Loucy (cell line): Measurements from ENCODE around the gene ABLIM1.

Experiments
- H2AFZ ChIP-seq: fragments of 200-600 bp; sonication (generic); 2 replicates; pipeline ENCODE4 v1.6.0; 2016; ENCODE audit warnings: antibody characterized with exemption, mild to moderate bottlenecking, low read length, moderate library complexity
- H3F3A ChIP-seq: fragments of 200-600 bp; 2 replicates; pipeline ENCODE4 v1.6.0; 2016; ENCODE audit warnings: antibody characterized with exemption, low read depth, mild to moderate bottlenecking
- H3K27me3 ChIP-seq: fragments of 200-600 bp; sonication (generic); 2 replicates; pipeline ENCODE4 v1.6.1; 2014; ENCODE audit warnings: low read length, mild to moderate bottlenecking; ENCODE audit not compliant: insufficient read depth, poor library complexity, severe bottlenecking
- H3K36me3 ChIP-seq: fragments of 200-600 bp; sonication (generic); 2 replicates; pipeline ENCODE4 v1.6.1; 2016; ENCODE audit warnings: low read length; ENCODE audit not compliant: insufficient read depth
- H3K4me1 ChIP-seq: fragments of 200-600 bp; sonication (generic); 2 replicates; pipeline ENCODE4 v1.5.1; 2014; ENCODE audit warnings: low read length, mild to moderate bottlenecking; ENCODE audit not compliant: insufficient read depth, poor library complexity, severe bottlenecking
- H3K4me2 ChIP-seq: fragments of 200-600 bp; sonication (generic); 2 replicates; pipeline ENCODE4 v1.6.0; 2014; ENCODE audit warnings: antibody characterized with exemption, low read length, low read depth, mild to moderate bottlenecking; ENCODE audit not compliant: poor library complexity, severe bottlenecking
- H3K4me3 ChIP-seq: fragments of 200-600 bp; sonication (generic); 2 replicates; pipeline ENCODE4 v1.5.1; 2014; ENCODE audit warnings: low read length, mild to moderate bottlenecking, mixed read lengths; ENCODE audit not compliant: poor library complexity, severe bottlenecking
- H3K79me2 ChIP-seq: fragments of 200-600 bp; sonication (generic); 2 replicates; pipeline ENCODE4 v1.6.1; 2014; ENCODE audit warnings: low read length; ENCODE audit not compliant: insufficient read depth
- H3K9ac ChIP-seq: fragments of 200-600 bp; sonication (generic); 2 replicates; pipeline ENCODE4 v1.6.0; 2014; ENCODE audit warnings: mild to moderate bottlenecking, low read depth, low read length, moderate library complexity; ENCODE audit not compliant: poor library complexity, severe bottlenecking
- H3K9me2 ChIP-seq: fragments of 200-600 bp; sonication (generic); replicated peaks from 2 replicates; pipeline ENCODE4 v1.6.1; 2016; ENCODE audit warnings: low read depth, low read length, mixed read lengths
- H3K9me3 ChIP-seq: fragments of 200-600 bp; sonication (generic); 2 replicates; pipeline ENCODE4 v1.6.1; 2014; ENCODE audit warnings: mild to moderate bottlenecking, antibody characterized with exemption, low read length, low read depth; ENCODE audit not compliant: insufficient read depth
- H4K20me1 ChIP-seq: fragments of 200-600 bp; sonication (generic); 2 replicates; pipeline ENCODE4 v1.6.0; 2014; ENCODE audit warnings: antibody characterized with exemption, low read length, mild to moderate bottlenecking; ENCODE audit not compliant: insufficient read depth, poor library complexity, severe bottlenecking
- CTCF ChIP-seq: fragments of 200-600 bp; sonication (generic); conservative IDR thresholded peaks from 2 replicates; pipeline ENCODE4 v1.5.1; 2014; ENCODE audit warnings: mild to moderate bottlenecking, antibody characterized with exemption, low read length
- EZH2phosphoT487 ChIP-seq: fragments of 200-600 bp; IDR thresholded peaks from 2 replicates; pipeline ENCODE4 v1.6.1; 2018; ENCODE audit warnings: antibody characterized with exemption, mild to moderate bottlenecking, moderate library complexity, borderline replicate concordance

The ABLIM1 gene

GRCh38 chr10:114396464-114396863 lies 261.6 kb downstream of the ABLIM1 start:
- no peaks in the 10 kb centered on the region for H3K9me2 ChIP-seq
- H4K20me1 ChIP-seq = no peaks in the 10 kb centered on the region
- H3K9me3 ChIP-seq = no peaks in the 10 kb centered on the region
- no peaks in the 10 kb centered on the region for H3K79me2 ChIP-seq
- no peaks in the 10 kb centered on the region for H3K27me3 ChIP-seq
- TF ChIP-seq EZH2phosphoT487 (no peak), CTCF (no peak)
- H3F3A ChIP-seq = no peaks in the 10 kb centered on the region
- peak overlapping the region; percentile 25; the same call in 1 of the 2 replicates for H2AFZ ChIP-seq
- H3K4me2 ChIP-seq = no peak overlapping the region
- no peaks in the 10 kb centered on the region for H3K36me3 ChIP-seq
- H3K4me1 ChIP-seq = peaks cover 30% of the 10 kb centered on the region
- no peak overlapping the region for H3K9ac ChIP-seq
- H3K4me3 ChIP-seq = no peak overlapping the region

- Histone ChIP-seq H3K27me3 (no peaks in the 10 kb centered on the region), H3K4me1 (peaks cover 30% of the 10 kb centered on the region), H3K4me3 (no peak overlapping the region), H3K36me3 (no peaks in the 10 kb centered on the region), H3K79me2 (no peaks in the 10 kb centered on the region), H3K9me3 (no peaks in the 10 kb centered on the region), H4K20me1 (no peaks in the 10 kb centered on the region), H3K4me2 (no peak overlapping the region), H3K9ac (no peak overlapping the region), H3K9me2 (no peaks in the 10 kb centered on the region), H3F3A (no peaks in the 10 kb centered on the region), H2AFZ (no peak overlapping the region)
- no peak for TF ChIP-seq EZH2phosphoT487
- TF ChIP-seq CTCF = no peak
These were observed 262.6 kb downstream of the ABLIM1 start for GRCh38 chr10:114395366-114396022.

DNA sequence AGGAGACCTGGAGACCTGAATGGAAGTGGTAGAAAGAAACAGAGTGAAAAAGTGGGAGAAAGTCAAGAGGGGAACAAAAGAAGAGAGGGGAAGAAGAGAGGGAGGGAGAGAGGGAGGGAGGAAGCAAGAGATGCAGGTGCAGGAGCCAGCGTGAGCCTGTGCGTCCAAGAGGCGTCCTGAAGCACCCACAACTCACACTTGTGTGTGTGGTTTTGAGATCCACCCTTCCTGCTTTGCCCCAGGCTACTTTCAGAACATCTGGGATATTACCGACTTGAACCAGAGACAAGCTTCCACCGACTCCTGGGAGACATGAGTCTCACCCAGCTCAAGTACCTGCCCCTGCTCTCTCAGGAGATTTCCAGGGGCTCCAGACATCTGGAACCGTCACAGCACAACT lies 263.5 kb downstream of the ABLIM1 start:
- no peaks in the 10 kb centered on the region for H3K27me3 ChIP-seq
- no peak overlapping the region for H3K4me2 ChIP-seq

More for the DNA sequence above, 263.5 kb downstream of the ABLIM1 start:
- H3K4me1 ChIP-seq = peaks cover 30% of the 10 kb centered on the region
- no peaks in the 10 kb centered on the region for H3F3A ChIP-seq
- no peak overlapping the region for H3K9ac ChIP-seq
- no peaks in the 10 kb centered on the region for H3K9me3 ChIP-seq
- no peaks in the 10 kb centered on the region for H3K9me2 ChIP-seq
- no peaks in the 10 kb centered on the region for H3K79me2 ChIP-seq
- H3K4me3 ChIP-seq = no peak overlapping the region
- no peaks in the 10 kb centered on the region for H3K36me3 ChIP-seq
- TF ChIP-seq EZH2phosphoT487 (no peak), CTCF (no peak)
- H2AFZ ChIP-seq = no peak overlapping the region
- no peaks in the 10 kb centered on the region for H4K20me1 ChIP-seq
